HG03571 (cell line): Measurements from ENCODE around the gene RAPGEF5.
A peak's percentile ranks its signal among the peaks of the same experiment; 100 is the strongest.

Source experiments
- ATAC-seq: cut with Tn5 transposase; IDR thresholded peaks from one replicate; pipeline ENCODE4 v1.9.1; 2021; ENCODE audit not compliant: unreplicated experiment

Gene RAPGEF5

GRCh38 chr7:22378199-22378980, 21.4 kb upstream of the RAPGEF5 start:
- no peak for ATAC-seq

GRCh38 chr7:22377703-22378102, 20.7 kb upstream of the RAPGEF5 start:
- ATAC-seq: no peak

- ATAC-seq: no peak
Observed at GRCh38 chr7:22375359-22376048, 18.6 kb upstream of the RAPGEF5 start.

GRCh38 chr7:22373911-22374310, 17.0 kb upstream of the RAPGEF5 start:
- ATAC-seq: no peak

- no peak for ATAC-seq
Observed at GRCh38 chr7:22373388-22373787, 16.4 kb upstream of the RAPGEF5 start.

- no peak for ATAC-seq
Observed at GRCh38 chr7:22372863-22373262, 15.9 kb upstream of the RAPGEF5 start.

- no peak for ATAC-seq
Observed at GRCh38 chr7:22371878-22372277, 14.9 kb upstream of the RAPGEF5 start.

- no peak for ATAC-seq
Observed at GRCh38 chr7:22364900-22365299, 7.9 kb upstream of the RAPGEF5 start.

- no peak for ATAC-seq
Observed at GRCh38 chr7:22363756-22364422, 6.9 kb upstream of the RAPGEF5 start.

GRCh38 chr7:22361795-22362194, 4.8 kb upstream of the RAPGEF5 start:
- no peak for ATAC-seq

GRCh38 chr7:22361320-22361719, 4.4 kb upstream of the RAPGEF5 start:
- no peak for ATAC-seq

- ATAC-seq: no peak
Observed at GRCh38 chr7:22358820-22359697, 2.1 kb upstream of the RAPGEF5 start.

- no peak for ATAC-seq
Observed at GRCh38 chr7:22357311-22358175, 589 bp upstream of the RAPGEF5 start.

GRCh38 chr7:22356010-22356691, 803 bp downstream of the RAPGEF5 start:
- ATAC-seq: no peak

- no peak for ATAC-seq
Observed at GRCh38 chr7:22355620-22356009, 1.3 kb downstream of the RAPGEF5 start.

- no peak for ATAC-seq
Observed at GRCh38 chr7:22354462-22354861, 2.5 kb downstream of the RAPGEF5 start.

- no peak for ATAC-seq
Observed at GRCh38 chr7:22352887-22353286, 4.1 kb downstream of the RAPGEF5 start.

- ATAC-seq: no peak
Observed at GRCh38 chr7:22351878-22352277, 5.1 kb downstream of the RAPGEF5 start.

GRCh38 chr7:22351329-22351692, 5.6 kb downstream of the RAPGEF5 start:
- ATAC-seq: peak; percentile 59
